ENCODE measurements around the gene PDLIM1.

Gene PDLIM1

DNA sequence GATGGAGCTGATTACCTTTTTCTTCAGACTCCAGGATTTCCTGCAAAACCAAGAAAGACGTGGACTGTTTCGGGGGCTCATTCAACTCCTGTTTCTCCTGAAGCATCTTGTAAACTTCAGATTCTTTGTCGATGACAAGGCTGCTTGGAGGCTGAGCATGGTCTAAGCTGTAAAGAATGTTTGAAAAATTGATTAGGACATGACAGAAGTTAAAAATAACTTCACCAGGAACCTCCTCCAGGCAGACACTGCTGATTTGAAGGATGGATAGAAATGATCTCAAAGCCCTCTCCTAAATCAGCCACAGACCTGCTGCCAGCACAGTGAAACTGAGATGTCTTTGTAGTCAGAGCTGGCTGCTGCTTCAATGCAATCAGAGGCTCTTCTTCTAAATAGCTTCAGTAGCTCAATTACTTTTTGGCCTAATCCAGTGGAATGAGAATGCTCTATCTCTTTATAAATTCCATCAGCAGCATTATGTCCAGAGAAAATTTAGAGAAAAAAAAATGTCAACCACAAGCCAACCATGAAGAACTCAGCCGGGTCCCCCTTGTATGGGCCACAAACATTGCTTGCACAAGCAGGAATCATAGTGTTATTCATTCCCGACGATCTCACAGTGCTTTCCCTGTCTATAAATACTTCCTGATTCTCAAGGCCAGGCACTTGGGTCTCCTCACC lies 43.5 kb downstream of the PDLIM1 start:
- no peaks in the 10 kb centered on the region for H3K27me3 ChIP-seq (ENCODE audit: insufficient read depth, poor library complexity, severe bottlenecking)
- no peak for DNase-seq (ENCODE audit: low read depth in 1 of 2, low spot score in 1 of 2)
- no peak overlapping the region for H3K27ac ChIP-seq (replicated peaks)
- no peak overlapping the region for H3K4me3 ChIP-seq (replicated peaks; ENCODE audit: insufficient read depth, low read length)
- TF ChIP-seq SPI1 (IDR thresholded peaks at IDR 0.05; ENCODE audit: borderline replicate concordance, low read depth) = no peak
- no peak for TF ChIP-seq GABPA (IDR thresholded peaks at IDR 0.05; ENCODE audit: low read depth)
- TF ChIP-seq, protein P1, sequence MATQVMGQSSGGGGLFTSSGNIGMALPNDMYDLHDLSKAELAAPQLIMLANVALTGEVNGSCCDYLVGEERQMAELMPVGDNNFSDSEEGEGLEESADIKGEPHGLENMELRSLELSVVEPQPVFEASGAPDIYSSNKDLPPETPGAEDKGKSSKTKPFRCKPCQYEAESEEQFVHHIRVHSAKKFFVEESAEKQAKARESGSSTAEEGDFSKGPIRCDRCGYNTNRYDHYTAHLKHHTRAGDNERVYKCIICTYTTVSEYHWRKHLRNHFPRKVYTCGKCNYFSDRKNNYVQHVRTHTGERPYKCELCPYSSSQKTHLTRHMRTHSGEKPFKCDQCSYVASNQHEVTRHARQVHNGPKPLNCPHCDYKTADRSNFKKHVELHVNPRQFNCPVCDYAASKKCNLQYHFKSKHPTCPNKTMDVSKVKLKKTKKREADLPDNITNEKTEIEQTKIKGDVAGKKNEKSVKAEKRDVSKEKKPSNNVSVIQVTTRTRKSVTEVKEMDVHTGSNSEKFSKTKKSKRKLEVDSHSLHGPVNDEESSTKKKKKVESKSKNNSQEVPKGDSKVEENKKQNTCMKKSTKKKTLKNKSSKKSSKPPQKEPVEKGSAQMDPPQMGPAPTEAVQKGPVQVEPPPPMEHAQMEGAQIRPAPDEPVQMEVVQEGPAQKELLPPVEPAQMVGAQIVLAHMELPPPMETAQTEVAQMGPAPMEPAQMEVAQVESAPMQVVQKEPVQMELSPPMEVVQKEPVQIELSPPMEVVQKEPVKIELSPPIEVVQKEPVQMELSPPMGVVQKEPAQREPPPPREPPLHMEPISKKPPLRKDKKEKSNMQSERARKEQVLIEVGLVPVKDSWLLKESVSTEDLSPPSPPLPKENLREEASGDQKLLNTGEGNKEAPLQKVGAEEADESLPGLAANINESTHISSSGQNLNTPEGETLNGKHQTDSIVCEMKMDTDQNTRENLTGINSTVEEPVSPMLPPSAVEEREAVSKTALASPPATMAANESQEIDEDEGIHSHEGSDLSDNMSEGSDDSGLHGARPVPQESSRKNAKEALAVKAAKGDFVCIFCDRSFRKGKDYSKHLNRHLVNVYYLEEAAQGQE (IDR thresholded peaks at IDR 0.05; ENCODE audit: insufficient replicate concordance, low read depth) = no peak
- TF ChIP-seq, protein P2, sequence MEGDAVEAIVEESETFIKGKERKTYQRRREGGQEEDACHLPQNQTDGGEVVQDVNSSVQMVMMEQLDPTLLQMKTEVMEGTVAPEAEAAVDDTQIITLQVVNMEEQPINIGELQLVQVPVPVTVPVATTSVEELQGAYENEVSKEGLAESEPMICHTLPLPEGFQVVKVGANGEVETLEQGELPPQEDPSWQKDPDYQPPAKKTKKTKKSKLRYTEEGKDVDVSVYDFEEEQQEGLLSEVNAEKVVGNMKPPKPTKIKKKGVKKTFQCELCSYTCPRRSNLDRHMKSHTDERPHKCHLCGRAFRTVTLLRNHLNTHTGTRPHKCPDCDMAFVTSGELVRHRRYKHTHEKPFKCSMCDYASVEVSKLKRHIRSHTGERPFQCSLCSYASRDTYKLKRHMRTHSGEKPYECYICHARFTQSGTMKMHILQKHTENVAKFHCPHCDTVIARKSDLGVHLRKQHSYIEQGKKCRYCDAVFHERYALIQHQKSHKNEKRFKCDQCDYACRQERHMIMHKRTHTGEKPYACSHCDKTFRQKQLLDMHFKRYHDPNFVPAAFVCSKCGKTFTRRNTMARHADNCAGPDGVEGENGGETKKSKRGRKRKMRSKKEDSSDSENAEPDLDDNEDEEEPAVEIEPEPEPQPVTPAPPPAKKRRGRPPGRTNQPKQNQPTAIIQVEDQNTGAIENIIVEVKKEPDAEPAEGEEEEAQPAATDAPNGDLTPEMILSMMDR (IDR thresholded peaks at IDR 0.05; ENCODE audit: insufficient read depth, low read length) = no peak
- no peak for TF ChIP-seq POLR2AphosphoS5 (IDR thresholded peaks at IDR 0.05; ENCODE audit: low read depth)

DNA sequence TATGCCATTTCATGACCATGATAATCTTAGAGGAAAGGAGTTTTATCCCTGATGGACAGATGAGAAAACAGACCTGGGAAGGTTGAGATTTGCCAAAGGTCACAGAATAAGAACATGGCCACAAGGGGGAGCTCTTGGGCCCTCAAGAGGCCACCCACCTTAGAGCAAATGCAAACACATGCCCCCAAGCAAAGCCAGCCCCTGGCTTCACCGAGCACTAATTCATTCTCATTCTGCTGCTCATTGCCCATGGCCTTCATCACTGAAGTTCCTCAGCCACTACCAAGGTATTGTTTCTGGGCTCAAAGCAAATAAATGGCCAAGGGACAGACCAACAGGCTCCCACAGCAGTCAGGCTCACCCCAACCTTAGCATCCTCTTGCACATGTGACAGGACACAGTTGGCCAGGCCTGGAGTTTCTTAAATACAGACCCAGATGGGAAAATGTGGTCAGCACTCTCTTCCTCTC lies 44.2 kb downstream of the PDLIM1 start:
- H3K27me3 ChIP-seq (ENCODE audit: insufficient read depth, poor library complexity, severe bottlenecking) = no peaks in the 10 kb centered on the region
- TF ChIP-seq, protein P2 (IDR thresholded peaks at IDR 0.05; ENCODE audit: insufficient read depth, low read length) = peak; percentile 52
- TF ChIP-seq, protein P1 (IDR thresholded peaks at IDR 0.05; ENCODE audit: insufficient replicate concordance, low read depth) = no peak
- no peak for TF ChIP-seq POLR2AphosphoS5 (IDR thresholded peaks at IDR 0.05; ENCODE audit: low read depth)
- TF ChIP-seq GABPA (IDR thresholded peaks at IDR 0.05; ENCODE audit: low read depth) = no peak
- H3K4me3 ChIP-seq (replicated peaks; ENCODE audit: insufficient read depth, low read length) = no peak overlapping the region
- DNase-seq (ENCODE audit: low read depth in 1 of 2, low spot score in 1 of 2) = peak in 1 of 2 experiments; percentile 21
- no peak overlapping the region for H3K27ac ChIP-seq (replicated peaks)

DNA sequence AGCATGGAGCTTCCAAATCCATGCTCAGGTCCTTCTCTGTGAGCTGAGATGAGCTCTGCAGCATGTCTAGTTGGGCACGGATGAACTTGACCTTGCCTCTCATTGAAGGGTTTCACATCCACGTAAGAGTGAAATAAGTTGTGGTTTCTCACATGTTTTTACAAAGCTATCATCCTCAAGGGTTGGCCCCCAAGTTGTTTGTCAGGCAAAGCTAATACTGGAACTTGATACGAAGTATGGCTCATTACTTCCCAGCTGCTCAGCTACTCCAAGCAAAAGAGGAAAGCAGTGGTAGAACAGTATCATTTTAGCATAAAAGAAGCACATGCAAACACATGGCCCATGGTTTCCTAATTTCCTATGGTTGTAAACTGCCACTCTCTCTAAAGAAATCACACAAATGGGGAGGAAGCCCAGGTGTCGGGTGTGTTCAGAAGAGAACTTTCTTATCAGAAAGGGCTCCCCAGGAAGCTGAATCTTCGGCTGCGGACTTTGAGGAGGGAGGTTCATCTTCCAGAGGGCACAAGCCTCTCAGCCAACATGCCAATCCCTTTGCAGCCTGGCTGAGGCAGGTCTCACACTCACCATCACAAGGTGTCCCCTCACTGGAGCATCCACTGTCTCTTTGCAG lies 45.3 kb downstream of the PDLIM1 start:
- DNase-seq (ENCODE audit: low read depth in 1 of 2, low spot score in 1 of 2) = no peak
- H3K4me3 ChIP-seq (replicated peaks; ENCODE audit: insufficient read depth, low read length) = no peak overlapping the region
- TF ChIP-seq, protein P2 (IDR thresholded peaks at IDR 0.05; ENCODE audit: insufficient read depth, low read length) = no peak
- TF ChIP-seq POLR2AphosphoS5 (IDR thresholded peaks at IDR 0.05; ENCODE audit: low read depth) = no peak
- TF ChIP-seq, protein P1 (IDR thresholded peaks at IDR 0.05; ENCODE audit: insufficient replicate concordance, low read depth) = no peak
- no peak for TF ChIP-seq GABPA (IDR thresholded peaks at IDR 0.05; ENCODE audit: low read depth)
- no peak for TF ChIP-seq SPI1 (IDR thresholded peaks at IDR 0.05; ENCODE audit: borderline replicate concordance, low read depth)
- no peaks in the 10 kb centered on the region for H3K27me3 ChIP-seq (ENCODE audit: insufficient read depth, poor library complexity, severe bottlenecking)
- H3K27ac ChIP-seq (replicated peaks) = no peak overlapping the region

Measured in HL-60 (cell line).